Tibial nerve (tissue), 4 donors: ENCODE data around the gene ZDHHC1. TPM values are rescaled to one million over a fixed set of nuclear protein-coding genes. Genes with fewer than 3 reads are reported as not detected.

Experiments
- DNase-seq, 2 donors: peaks; one replicate each; pipeline ENCODE4 v3.0.0-alpha.2; 2019; ENCODE audit warnings: low spot score in 2 of 2
- H3K27ac ChIP-seq, 4 donors: fragments of 200-600 bp; sonication (generic) in 3 of 4; one replicate each; pipeline ENCODE4 v1.5.1; 2017 to 2019; ENCODE audit warnings: mild to moderate bottlenecking in 1 of 4
- H3K27me3 ChIP-seq, 2 donors: fragments of 200-600 bp; sonication (generic) in 1 of 2; one replicate each; pipeline versions ENCODE4 v1.5.1 to v1.6.0; 2017 to 2019
- H3K36me3 ChIP-seq, 3 donors: fragments of 200-600 bp; sonication (generic); one replicate each; pipeline ENCODE4 v1.5.1; 2018 to 2019
- H3K4me1 ChIP-seq, 4 donors: fragments of 200-600 bp; sonication (generic) in 3 of 4; one replicate each; pipeline ENCODE4 v1.5.1; 2017 to 2019
- H3K4me3 ChIP-seq, 4 donors: fragments of 200-600 bp; sonication (generic) in 3 of 4; one replicate each; pipeline ENCODE4 v1.5.1; 2017 to 2019; ENCODE audit warnings: mild to moderate bottlenecking in 1 of 4, moderate library complexity in 1 of 4
- H3K9me3 ChIP-seq, 4 donors: fragments of 200-600 bp; sonication (generic) in 3 of 4; one replicate each; pipeline ENCODE4 v1.5.1; 2017 to 2019
- CTCF ChIP-seq, 5 experiments: fragments of 200-600 bp in 3 of 5; fragments of 450-650 bp in 2 of 5; sonication (generic) in 3 of 5; IDR thresholded peaks; one replicate each; pipeline ENCODE4 v1.5.1; 2016 to 2019; ENCODE audit warnings: antibody characterized with exemption in 5 of 5, mild to moderate bottlenecking in 3 of 5, moderate library complexity in 2 of 5
- EP300 ChIP-seq, 2 donors: sonication (generic); formaldehyde crosslinking; IDR thresholded peaks; one replicate each; pipeline ENCODE4 v1.6.1; 2017; ENCODE audit warnings: antibody characterized with exemption in 2 of 2, mild to moderate bottlenecking in 1 of 2
- POLR2A ChIP-seq, 2 donors: fragments of 450-650 bp; IDR thresholded peaks; one replicate each; pipeline ENCODE4 v1.6.1; 2017; ENCODE audit warnings: antibody characterized with exemption in 2 of 2, mild to moderate bottlenecking in 2 of 2, moderate library complexity in 2 of 2
- WGBS, 2 donors: methylation state at CpG; one replicate each; pipeline ENCODE4 v1.1.5; 2018; 5-methylcytosine and 5-hydroxymethylcytosine counted together
- total RNA-seq, 4 donors: library from RNA; depleted of rRNA; stranded (reverse); fragments of >200 nt; gene quantifications; one replicate each; pipeline ENCODE4 v1.1.0, GENCODE V29; 2016

The ZDHHC1 gene
- total RNA-seq, 4 donors from 2014 or later, result 24.3 to 46.2 (median 32.8) TPM

DNA sequence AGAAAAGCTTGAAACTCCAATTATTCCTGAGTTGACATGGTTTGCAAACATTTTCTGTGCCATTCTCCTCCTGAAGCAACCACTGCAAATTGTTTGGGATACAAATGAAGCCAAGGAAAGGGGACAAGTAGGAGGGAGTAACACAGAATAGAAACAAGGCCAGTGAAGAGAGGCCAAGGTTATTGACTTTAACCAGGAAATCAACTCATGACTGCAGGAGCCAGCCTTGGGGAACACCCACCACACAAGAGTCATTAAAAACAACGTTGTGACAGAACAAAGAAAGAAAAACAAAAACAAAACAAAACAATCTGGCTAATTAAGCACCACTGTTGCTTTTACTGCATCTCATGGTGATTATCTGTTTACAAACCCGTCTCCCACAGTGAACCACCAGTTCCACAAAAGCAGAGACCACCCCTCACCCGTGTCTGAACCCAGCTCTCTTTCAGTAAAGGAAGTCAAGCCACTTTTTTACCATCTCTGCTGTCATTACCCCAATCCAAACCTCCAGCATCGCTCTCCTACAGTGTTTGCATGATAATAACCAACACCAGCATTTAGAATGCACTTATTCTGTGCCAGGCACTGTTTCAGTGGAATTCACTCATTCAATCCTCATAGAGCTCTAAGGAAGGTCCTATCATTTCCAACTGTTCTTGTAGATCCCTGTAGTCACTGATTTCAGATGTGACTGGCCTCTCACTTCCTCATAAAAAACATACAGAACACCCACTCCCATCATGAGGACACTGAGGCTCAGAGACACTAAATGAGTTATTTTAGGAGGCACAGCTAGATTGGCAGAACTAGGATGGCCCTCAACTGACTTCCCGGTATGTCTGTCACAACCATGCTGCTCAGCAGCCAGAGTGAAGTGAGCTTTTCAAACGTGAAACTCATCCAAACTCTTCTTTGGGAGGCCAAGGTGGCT, 2.0 kb downstream of the ZDHHC1 start:
- H3K27me3 ChIP-seq, result no peaks in the 10 kb centered on the region
- no peaks in the 10 kb centered on the region for H3K36me3 ChIP-seq
- 51 to 52% methylated on average over 6 of the region's 6 CpGs for WGBS, 2 donors
- H3K9me3 ChIP-seq, result no peaks in the 10 kb centered on the region
- TF ChIP-seq CTCF (IDR thresholded peaks at IDR 0.05) (no peak), POLR2A (IDR thresholded peaks at IDR 0.05) (no peak), EP300 (IDR thresholded peaks at IDR 0.05) (no peak)
- peaks cover 0 to 27% (median 9%) of the 10 kb centered on the region in 4 donors for H3K4me1 ChIP-seq
- no peak for DNase-seq
- H3K4me3 ChIP-seq, result no peak overlapping the region
- peak overlapping the region in 1 of 4 donors; percentile 57 for H3K27ac ChIP-seq

- Histone ChIP-seq H3K27me3 (no peaks in the 10 kb centered on the region), H3K9me3 (no peaks in the 10 kb centered on the region), H3K4me1 (peaks cover 0 to 32% (median 9%) of the 10 kb centered on the region in 4 donors), H3K36me3 (no peaks in the 10 kb centered on the region), H3K27ac (no peak overlapping the region), H3K4me3 (no peak overlapping the region)
- TF ChIP-seq POLR2A (IDR thresholded peaks at IDR 0.05), result no peak
- TF ChIP-seq CTCF (IDR thresholded peaks at IDR 0.05), result no peak
- no peak for TF ChIP-seq EP300 (IDR thresholded peaks at IDR 0.05)
- no peak for DNase-seq
- WGBS, 2 donors, result 24 to 29% methylated on average over 2 of the region's 2 CpGs
These were observed 4.0 kb downstream of the ZDHHC1 start for GRCh38 chr16:67412294-67412693.

- no peak overlapping the region for H3K27ac ChIP-seq
- no peaks in the 10 kb centered on the region for H3K9me3 ChIP-seq
- H3K27me3 ChIP-seq, result no peaks in the 10 kb centered on the region
- WGBS, 2 donors, result 85 to 94% methylated on average over 3 of the region's 3 CpGs
- TF ChIP-seq CTCF (IDR thresholded peaks at IDR 0.05), result no peak
- TF ChIP-seq POLR2A (IDR thresholded peaks at IDR 0.05), result no peak
- TF ChIP-seq EP300 (IDR thresholded peaks at IDR 0.05), result no peak
- H3K36me3 ChIP-seq, result no peaks in the 10 kb centered on the region
- DNase-seq, result no peak
- H3K4me1 ChIP-seq, result peaks cover 0 to 35% (median 7%) of the 10 kb centered on the region in 4 donors
- no peak overlapping the region for H3K4me3 ChIP-seq
These were observed 4.9 kb downstream of the ZDHHC1 start for GRCh38 chr16:67411339-67411738.

DNA sequence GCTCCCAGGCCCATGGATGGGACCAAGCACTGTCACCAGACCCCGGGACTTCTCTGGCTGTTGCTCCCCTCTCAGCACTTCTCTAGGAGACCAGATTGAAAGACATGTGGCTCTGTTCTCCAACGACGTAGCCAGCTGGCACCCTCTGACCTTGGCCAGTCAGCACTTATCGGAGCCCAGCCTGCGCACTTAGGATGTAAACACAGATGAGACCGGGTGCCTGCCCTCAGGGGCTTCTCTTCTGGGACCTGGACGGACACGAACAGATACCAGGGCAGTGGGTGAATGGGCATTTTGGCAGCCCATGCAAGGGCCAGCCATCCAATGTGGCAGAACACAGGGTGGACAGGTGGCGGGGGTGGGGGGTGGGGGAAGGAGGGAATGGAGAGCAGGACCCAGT, 6.6 kb downstream of the ZDHHC1 start:
- peaks cover 0 to 10% (median 0%) of the 10 kb centered on the region in 3 donors for H3K36me3 ChIP-seq
- no peaks in the 10 kb centered on the region for H3K27me3 ChIP-seq
- TF ChIP-seq EP300 (IDR thresholded peaks at IDR 0.05), result no peak
- TF ChIP-seq POLR2A (IDR thresholded peaks at IDR 0.05), result no peak
- no peak for TF ChIP-seq CTCF (IDR thresholded peaks at IDR 0.05)
- H3K27ac ChIP-seq, result no peak overlapping the region
- peaks cover 0 to 38% (median 5%) of the 10 kb centered on the region in 4 donors for H3K4me1 ChIP-seq
- DNase-seq, result no peak
- 84 to 88% methylated on average over 9 of the region's 9 CpGs for WGBS, 2 donors
- H3K9me3 ChIP-seq, result no peaks in the 10 kb centered on the region
- no peak overlapping the region for H3K4me3 ChIP-seq

DNA sequence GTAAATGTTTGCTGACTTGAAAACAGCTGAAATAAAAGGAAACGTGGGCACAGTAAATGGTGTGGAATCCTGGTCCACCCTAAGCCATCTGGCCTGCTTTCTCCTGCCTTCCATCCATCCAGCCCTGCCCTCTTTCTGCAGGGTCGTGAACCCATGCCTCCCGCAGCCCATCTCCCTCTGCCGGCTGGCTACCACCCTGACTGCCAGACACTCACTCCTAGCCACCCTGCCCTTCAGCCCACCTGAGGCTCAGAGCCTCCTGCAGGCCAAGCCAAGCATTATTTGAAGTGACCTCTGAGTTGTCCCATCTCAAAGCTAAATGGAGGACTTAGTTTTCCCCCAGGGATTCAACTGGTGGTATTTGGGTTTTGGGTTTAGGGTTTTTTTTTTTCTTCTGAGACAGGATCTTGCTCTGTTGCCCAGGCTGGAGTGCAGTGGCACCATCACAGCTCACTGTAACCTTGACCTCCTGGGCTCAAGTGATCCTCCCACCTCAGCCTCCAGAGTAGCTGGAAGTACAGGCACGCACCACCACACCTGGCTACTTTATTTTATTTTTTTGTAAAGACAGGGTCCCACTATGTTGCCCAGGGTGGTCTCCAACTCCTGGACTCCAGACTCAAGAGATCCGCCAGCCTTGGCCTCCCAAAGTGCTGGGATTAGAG, 8.4 kb downstream of the ZDHHC1 start:
- H3K9me3 ChIP-seq, result no peaks in the 10 kb centered on the region
- H3K36me3 ChIP-seq, result peaks cover 0 to 21% (median 0%) of the 10 kb centered on the region in 3 donors
- WGBS, 2 donors, result 73 to 74% methylated on average over 6 of the region's 6 CpGs
- no peaks in the 10 kb centered on the region for H3K27me3 ChIP-seq
- TF ChIP-seq POLR2A (IDR thresholded peaks at IDR 0.05), result no peak
- no peak for TF ChIP-seq EP300 (IDR thresholded peaks at IDR 0.05)
- no peak for TF ChIP-seq CTCF (IDR thresholded peaks at IDR 0.05)
- peak overlapping the region in 2 of 4 donors; percentile 78 to 80 for H3K27ac ChIP-seq
- DNase-seq, result no peak
- H3K4me3 ChIP-seq, result no peak overlapping the region
- peaks cover 0 to 29% (median 5%) of the 10 kb centered on the region in 4 donors for H3K4me1 ChIP-seq
